ENCODE measurements around the gene CAMTA1.

Gene CAMTA1

GRCh38 chr1:7516341-7516740, 731.1 kb downstream of the CAMTA1 start:
- DNase-seq: no peak

GRCh38 chr1:7516929-7517328, 731.7 kb downstream of the CAMTA1 start:
- DNase-seq: no peak

GRCh38 chr1:7517611-7518330, 732.5 kb downstream of the CAMTA1 start:
- no peak for DNase-seq

GRCh38 chr1:7518411-7518810, 733.2 kb downstream of the CAMTA1 start:
- DNase-seq: no peak

GRCh38 chr1:7519181-7519860, 734.1 kb downstream of the CAMTA1 start:
- DNase-seq: no peak

GRCh38 chr1:7519861-7520395, 734.7 kb downstream of the CAMTA1 start:
- no peak for DNase-seq

- DNase-seq: no peak
Observed at GRCh38 chr1:7520496-7520895, 735.2 kb downstream of the CAMTA1 start.

GRCh38 chr1:7524341-7525337, 739.4 kb downstream of the CAMTA1 start:
- DNase-seq: no peak

GRCh38 chr1:7525338-7526063, 740.2 kb downstream of the CAMTA1 start:
- DNase-seq: no peak

GRCh38 chr1:7526196-7526866, 741.1 kb downstream of the CAMTA1 start:
- no peak for DNase-seq

GRCh38 chr1:7526867-7527732, 741.8 kb downstream of the CAMTA1 start:
- no peak for DNase-seq

- no peak for DNase-seq
Observed at GRCh38 chr1:7527733-7528045, 742.4 kb downstream of the CAMTA1 start.

GRCh38 chr1:7528386-7529198, 743.3 kb downstream of the CAMTA1 start:
- no peak for DNase-seq

GRCh38 chr1:7529917-7530316, 744.7 kb downstream of the CAMTA1 start:
- DNase-seq: no peak

- no peak for DNase-seq
Observed at GRCh38 chr1:7531562-7532340, 746.5 kb downstream of the CAMTA1 start.

- no peak for DNase-seq
Observed at GRCh38 chr1:7533006-7533405, 747.8 kb downstream of the CAMTA1 start.

- no peak for DNase-seq
Observed at GRCh38 chr1:7534061-7534825, 749.0 kb downstream of the CAMTA1 start.

- no peak for DNase-seq
Observed at GRCh38 chr1:7535016-7535415, 749.8 kb downstream of the CAMTA1 start.

Data from SHP77 treated with DMSO at 0.1 percent for 48 hours (cell line).